Liver (tissue), 3 donors: Measurements from ENCODE around the gene FOLR1.

Experiments used
- CTCF ChIP-seq: fragments of 150-350 bp; IDR thresholded peaks from 2 replicates; pipeline ENCODE4 v1.5.1; 2017; ENCODE audit warnings: improper control_type of control experiment, low read depth, low read length; ENCODE audit not compliant: missing input control
- MAX ChIP-seq: IDR thresholded peaks from 2 replicates; pipeline ENCODE4 v1.6.1; 2016; ENCODE audit warnings: antibody characterized with exemption
- RXRA ChIP-seq, 2 donors: IDR thresholded peaks; 2 replicates each; pipeline ENCODE4 v1.6.1; 2017 to 2018; ENCODE audit warnings: antibody characterized with exemption in 2 of 2, mild to moderate bottlenecking in 1 of 2
- donor health status: healthy.
- donor health status: healthy.

- TF ChIP-seq CTCF (no peak), RXRA (IDR thresholded peaks at IDR 0.05) (no peak), MAX (no peak)
These were observed 37.1 kb upstream of the FOLR1 start for GRCh38 chr11:72154816-72155215.
